HepG2 (cell line): Measurements from ENCODE around the gene ZBTB14.

Experiments used
- ARHGAP35 ChIP-seq: sonication (generic); formaldehyde crosslinking; IDR thresholded peaks from 2 replicates; pipeline ENCODE4 v1.9.0; 2022; ENCODE audit warnings: mild to moderate bottlenecking, inconsistent platforms, moderate library complexity, missing genetic modification reagents, borderline replicate concordance
- BHLHE40 ChIP-seq: IDR thresholded peaks from 2 replicates; pipeline ENCODE4 v1.6.1; 2011; ENCODE audit warnings: low read length, improper control_type of control experiment
- EP300 ChIP-seq, 3 experiments: sonication (generic) in 1 of 3; formaldehyde crosslinking in 1 of 3; IDR thresholded peaks; 2 replicates each; pipeline versions ENCODE4 v1.5.1 to v1.6.1; 2011 to 2020; ENCODE audit warnings: low read depth in 2 of 3, low read length in 2 of 3, borderline replicate concordance in 1 of 3, improper control_type of control experiment in 1 of 3, mild to moderate bottlenecking in 1 of 3, missing genetic modification reagents in 1 of 3, moderate library complexity in 1 of 3
- HDAC1 ChIP-seq: sonication (generic); formaldehyde crosslinking; IDR thresholded peaks from 2 replicates; pipeline ENCODE4 v1.5.1; 2020; ENCODE audit warnings: mild to moderate bottlenecking, missing genetic modification reagents
- POGZ ChIP-seq: sonication (generic); formaldehyde crosslinking; IDR thresholded peaks from 2 replicates; pipeline ENCODE4 v1.4.0; 2020; ENCODE audit warnings: mild to moderate bottlenecking, missing genetic modification reagents
- SMYD3 ChIP-seq: sonication (generic); formaldehyde crosslinking; IDR thresholded peaks from 2 replicates; pipeline ENCODE4 v1.8.1; 2023; ENCODE audit warnings: mild to moderate bottlenecking, missing genetic modification reagents
- U2AF2 ChIP-seq: fragments of 200-400 bp; formaldehyde crosslinking; IDR thresholded peaks from 2 replicates; pipeline ENCODE4 v1.6.1; 2017; ENCODE audit warnings: low read depth, mild to moderate bottlenecking, low read length
- ZNF10 ChIP-seq: sonication (generic); formaldehyde crosslinking; IDR thresholded peaks from 2 replicates; pipeline ENCODE4 v1.4.0; 2020; ENCODE audit warnings: mild to moderate bottlenecking, low read depth, missing genetic modification reagents, borderline replicate concordance
- ZNF251 ChIP-seq: sonication (generic); formaldehyde crosslinking; IDR thresholded peaks from 2 replicates; pipeline ENCODE4 v1.9.0; 2021; ENCODE audit warnings: mild to moderate bottlenecking, missing genetic modification reagents
- ZNF841 ChIP-seq: sonication (generic); formaldehyde crosslinking; IDR thresholded peaks from 2 replicates; pipeline ENCODE4 v1.8.1; 2023; ENCODE audit warnings: missing genetic modification reagents, borderline replicate concordance
- TF ChIP-seq, protein P1 (sequence below): sonication (generic); formaldehyde crosslinking; IDR thresholded peaks from 2 replicates; pipeline ENCODE4 v1.5.0; 2020; ENCODE audit warnings: mild to moderate bottlenecking, missing genetic modification reagents, moderate library complexity
- TF ChIP-seq, protein P2 (sequence below): sonication (generic); formaldehyde crosslinking; IDR thresholded peaks from 2 replicates; pipeline ENCODE4 v1.5.0; 2020; ENCODE audit warnings: missing genetic modification reagents
- TF ChIP-seq, protein P3 (sequence below): conservative IDR thresholded peaks from 2 replicates; pipeline ENCODE4 v1.6.1; 2018; ENCODE audit warnings: missing genetic modification reagents
- TF ChIP-seq, protein P4 (sequence below): sonication (generic); formaldehyde crosslinking; IDR thresholded peaks from 2 replicates; pipeline ENCODE4 v1.9.0; 2021; ENCODE audit warnings: missing genetic modification reagents, borderline replicate concordance

DNA sequence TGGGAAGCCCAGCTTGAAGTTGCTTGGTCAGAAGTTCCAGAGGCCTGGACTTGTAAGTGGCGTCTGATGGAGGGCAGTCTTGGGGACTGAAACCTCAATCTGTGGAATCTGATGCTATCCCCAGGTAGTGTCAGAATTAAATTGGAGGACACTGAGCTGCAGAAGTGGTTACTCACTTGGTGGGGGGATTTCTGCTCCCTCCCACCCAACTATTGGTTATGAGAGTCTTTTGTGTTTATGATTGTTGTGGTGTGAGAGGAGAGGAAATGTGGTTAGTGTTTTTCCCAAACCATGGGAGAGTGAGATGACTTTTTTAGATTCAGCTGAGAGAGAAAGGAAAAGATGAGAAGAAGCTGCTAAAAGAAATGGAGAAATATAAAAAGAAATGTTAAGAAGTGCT, 12.8 kb downstream of the ZBTB14 start:
- TF ChIP-seq, protein P1, sequence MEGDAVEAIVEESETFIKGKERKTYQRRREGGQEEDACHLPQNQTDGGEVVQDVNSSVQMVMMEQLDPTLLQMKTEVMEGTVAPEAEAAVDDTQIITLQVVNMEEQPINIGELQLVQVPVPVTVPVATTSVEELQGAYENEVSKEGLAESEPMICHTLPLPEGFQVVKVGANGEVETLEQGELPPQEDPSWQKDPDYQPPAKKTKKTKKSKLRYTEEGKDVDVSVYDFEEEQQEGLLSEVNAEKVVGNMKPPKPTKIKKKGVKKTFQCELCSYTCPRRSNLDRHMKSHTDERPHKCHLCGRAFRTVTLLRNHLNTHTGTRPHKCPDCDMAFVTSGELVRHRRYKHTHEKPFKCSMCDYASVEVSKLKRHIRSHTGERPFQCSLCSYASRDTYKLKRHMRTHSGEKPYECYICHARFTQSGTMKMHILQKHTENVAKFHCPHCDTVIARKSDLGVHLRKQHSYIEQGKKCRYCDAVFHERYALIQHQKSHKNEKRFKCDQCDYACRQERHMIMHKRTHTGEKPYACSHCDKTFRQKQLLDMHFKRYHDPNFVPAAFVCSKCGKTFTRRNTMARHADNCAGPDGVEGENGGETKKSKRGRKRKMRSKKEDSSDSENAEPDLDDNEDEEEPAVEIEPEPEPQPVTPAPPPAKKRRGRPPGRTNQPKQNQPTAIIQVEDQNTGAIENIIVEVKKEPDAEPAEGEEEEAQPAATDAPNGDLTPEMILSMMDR (CRISPR knock-in tag): no peak
- TF ChIP-seq ZNF10 (CRISPR knock-in tag) (no peak), HDAC1 (CRISPR knock-in tag) (no peak), ZNF841 (CRISPR knock-in tag) (no peak), U2AF2 (no peak), SMYD3 (CRISPR knock-in tag) (no peak), BHLHE40 (no peak), ARHGAP35 (no peak), POGZ (no peak), ZNF251 (CRISPR knock-in tag) (no peak), EP300 (IDR thresholded peaks at IDR 0.05; ENCODE audit: low read depth in 2 of 2, low read length in 2 of 2) (no peak), EP300 (CRISPR knock-in tag; IDR thresholded peaks at IDR 0.05; ENCODE audit: borderline replicate concordance) (no peak)
- TF ChIP-seq, protein P2, sequence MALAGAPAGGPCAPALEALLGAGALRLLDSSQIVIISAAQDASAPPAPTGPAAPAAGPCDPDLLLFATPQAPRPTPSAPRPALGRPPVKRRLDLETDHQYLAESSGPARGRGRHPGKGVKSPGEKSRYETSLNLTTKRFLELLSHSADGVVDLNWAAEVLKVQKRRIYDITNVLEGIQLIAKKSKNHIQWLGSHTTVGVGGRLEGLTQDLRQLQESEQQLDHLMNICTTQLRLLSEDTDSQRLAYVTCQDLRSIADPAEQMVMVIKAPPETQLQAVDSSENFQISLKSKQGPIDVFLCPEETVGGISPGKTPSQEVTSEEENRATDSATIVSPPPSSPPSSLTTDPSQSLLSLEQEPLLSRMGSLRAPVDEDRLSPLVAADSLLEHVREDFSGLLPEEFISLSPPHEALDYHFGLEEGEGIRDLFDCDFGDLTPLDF (CRISPR knock-in tag): no peak
- TF ChIP-seq, protein P3, sequence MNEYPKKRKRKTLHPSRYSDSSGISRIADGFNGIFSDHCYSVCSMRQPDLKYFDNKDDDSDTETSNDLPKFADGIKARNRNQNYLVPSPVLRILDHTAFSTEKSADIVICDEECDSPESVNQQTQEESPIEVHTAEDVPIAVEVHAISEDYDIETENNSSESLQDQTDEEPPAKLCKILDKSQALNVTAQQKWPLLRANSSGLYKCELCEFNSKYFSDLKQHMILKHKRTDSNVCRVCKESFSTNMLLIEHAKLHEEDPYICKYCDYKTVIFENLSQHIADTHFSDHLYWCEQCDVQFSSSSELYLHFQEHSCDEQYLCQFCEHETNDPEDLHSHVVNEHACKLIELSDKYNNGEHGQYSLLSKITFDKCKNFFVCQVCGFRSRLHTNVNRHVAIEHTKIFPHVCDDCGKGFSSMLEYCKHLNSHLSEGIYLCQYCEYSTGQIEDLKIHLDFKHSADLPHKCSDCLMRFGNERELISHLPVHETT: no peak
- TF ChIP-seq, protein P4, sequence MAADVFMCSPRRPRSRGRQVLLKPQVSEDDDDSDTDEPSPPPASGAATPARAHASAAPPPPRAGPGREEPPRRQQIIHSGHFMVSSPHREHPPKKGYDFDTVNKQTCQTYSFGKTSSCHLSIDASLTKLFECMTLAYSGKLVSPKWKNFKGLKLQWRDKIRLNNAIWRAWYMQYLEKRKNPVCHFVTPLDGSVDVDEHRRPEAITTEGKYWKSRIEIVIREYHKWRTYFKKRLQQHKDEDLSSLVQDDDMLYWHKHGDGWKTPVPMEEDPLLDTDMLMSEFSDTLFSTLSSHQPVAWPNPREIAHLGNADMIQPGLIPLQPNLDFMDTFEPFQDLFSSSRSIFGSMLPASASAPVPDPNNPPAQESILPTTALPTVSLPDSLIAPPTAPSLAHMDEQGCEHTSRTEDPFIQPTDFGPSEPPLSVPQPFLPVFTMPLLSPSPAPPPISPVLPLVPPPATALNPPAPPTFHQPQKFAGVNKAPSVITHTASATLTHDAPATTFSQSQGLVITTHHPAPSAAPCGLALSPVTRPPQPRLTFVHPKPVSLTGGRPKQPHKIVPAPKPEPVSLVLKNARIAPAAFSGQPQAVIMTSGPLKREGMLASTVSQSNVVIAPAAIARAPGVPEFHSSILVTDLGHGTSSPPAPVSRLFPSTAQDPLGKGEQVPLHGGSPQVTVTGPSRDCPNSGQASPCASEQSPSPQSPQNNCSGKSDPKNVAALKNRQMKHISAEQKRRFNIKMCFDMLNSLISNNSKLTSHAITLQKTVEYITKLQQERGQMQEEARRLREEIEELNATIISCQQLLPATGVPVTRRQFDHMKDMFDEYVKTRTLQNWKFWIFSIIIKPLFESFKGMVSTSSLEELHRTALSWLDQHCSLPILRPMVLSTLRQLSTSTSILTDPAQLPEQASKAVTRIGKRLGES (CRISPR knock-in tag): no peak
